Muscle of arm (tissue), 12 donors: ENCODE results near the gene FOSB. TPM values are rescaled to one million over a fixed set of nuclear protein-coding genes. Genes with fewer than 3 reads are reported as not detected.
A peak's percentile ranks its signal among the peaks of the same experiment; 100 is the strongest.
"Not testable (repeated sequence)": the region's sequence is repeated elsewhere in the genome, so short reads cannot be mapped to it uniquely, and the experiment has no call there.

Experiments used
- DNase-seq: peaks from one replicate; pipeline ENCODE4 v3.0.0-alpha.2; 2013
- polyA plus RNA-seq, 12 donors: library from polyadenylated mRNA; unstranded; fragments of 120-200 nt; gene quantifications; one replicate each; pipeline ENCODE4 v1.2.1, GENCODE V29; 2013; ENCODE audit not compliant: insufficient read length in 12 of 12

FOSB gene
- polyA plus RNA-seq, 12 donors = 21.4 to 403 (median 87.6) TPM

- no peak for DNase-seq
These were observed 33.9 kb downstream of the FOSB start for GRCh38 chr19:45501730-45502014.

- no peak for DNase-seq
These were observed 34.3 kb downstream of the FOSB start for GRCh38 chr19:45502111-45502510.

GRCh38 chr19:45503909-45504308 lies 36.1 kb downstream of the FOSB start:
- DNase-seq = no peak

DNA sequence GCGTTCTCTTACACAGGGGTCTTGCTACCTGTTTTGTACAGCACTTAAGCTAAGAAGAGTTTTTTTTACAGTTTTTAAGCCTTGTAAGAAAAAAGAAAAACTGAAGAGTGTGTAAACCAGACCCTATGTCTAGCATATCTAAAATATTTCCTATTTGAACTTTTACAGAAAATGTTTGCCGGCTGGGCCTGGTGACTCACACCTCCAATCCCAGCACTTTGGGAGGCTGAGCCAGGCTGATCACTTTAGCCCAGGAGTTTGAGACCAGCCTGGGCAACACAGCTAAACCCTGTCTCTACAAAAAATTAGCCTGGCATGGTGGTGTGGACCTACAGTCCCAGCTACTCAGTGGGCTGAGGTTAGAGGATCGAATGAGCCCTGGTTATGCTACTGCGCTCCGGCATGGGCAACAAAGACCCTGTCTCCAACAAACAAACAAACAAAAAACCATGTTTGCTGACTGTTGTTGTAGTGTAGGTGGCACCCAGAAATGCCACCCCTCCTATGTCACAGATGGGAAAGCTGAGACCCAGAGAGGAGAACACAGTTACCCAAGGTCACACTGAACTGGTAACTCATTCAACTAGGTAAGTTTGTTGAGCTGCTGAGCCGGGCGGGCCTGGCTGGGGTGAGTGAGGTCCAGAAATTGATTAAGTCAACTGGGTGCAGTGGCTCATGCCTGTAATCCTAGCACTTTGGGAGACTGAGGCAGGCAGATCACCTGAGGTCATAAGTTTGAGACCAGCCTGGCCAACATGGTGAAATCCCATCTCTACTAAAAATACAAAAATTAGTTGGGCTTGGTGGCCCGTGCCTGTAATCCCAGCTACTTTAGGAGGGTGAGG lies 37.6 kb downstream of the FOSB start:
- DNase-seq = no peak

DNA sequence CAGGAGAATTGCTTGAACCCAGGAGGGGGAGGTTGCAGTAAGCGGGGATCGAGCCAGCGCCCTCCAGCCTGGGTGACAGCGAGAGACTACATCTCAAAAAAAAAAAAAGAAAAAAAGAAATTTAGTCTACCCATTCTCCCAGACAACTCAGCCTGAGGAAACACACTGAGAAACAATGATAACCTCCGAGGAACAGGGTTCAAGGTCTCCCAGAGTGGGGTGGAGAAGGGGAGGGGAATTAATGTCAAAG lies 38.1 kb downstream of the FOSB start:
- DNase-seq = no peak

GRCh38 chr19:45506246-45506988 lies 38.6 kb downstream of the FOSB start:
- peak; percentile 89 for DNase-seq

DNA sequence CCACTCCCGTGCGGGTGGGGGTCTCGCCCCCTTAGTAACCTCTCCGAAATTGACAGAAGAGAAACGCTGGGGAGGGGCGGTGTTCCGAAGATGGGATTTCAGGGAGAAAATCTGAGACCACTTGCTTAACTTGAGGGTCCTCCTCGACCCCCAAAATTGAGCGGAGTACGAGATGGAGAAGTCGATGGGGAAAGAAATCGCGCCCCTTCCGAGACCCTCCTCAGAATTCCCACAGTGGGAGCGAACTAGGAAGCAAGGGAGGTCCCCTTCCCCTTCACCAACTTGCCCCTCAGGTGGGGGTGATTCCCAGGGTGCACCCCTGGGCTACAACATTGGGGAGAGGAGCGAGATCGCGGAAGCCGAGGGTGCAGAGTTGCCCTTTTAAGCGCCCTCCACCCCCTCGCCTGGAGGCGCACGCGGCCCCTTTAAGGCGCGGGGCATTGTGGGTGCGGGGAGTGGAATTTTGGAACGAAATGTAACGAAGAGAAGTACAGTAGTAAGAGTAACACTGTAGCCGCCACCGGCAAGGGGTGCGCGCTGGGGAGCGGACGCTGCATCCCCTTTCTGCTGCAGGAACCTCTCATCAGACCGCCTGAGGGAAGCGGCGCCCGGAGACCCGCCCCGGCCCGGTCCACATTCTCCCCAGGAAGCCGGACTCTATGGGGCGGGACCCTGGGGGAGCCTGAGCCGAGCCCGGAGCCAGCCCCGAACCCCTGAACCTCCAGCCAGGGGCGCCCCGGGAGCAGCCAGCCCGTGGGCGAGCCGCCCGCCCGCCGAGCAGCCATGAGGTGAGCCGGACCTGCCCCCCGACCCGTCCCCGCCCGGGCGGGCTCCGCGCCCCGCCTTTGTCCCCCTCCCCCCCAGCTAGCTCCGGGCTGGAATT lies 39.4 kb downstream of the FOSB start, which contains the start of gene VASP:
Gene VASP (plus strand): TSS at position 491 of the 883 bp plus-strand sequence. CDS start 293 bp downstream, at position 784.
- DNase-seq = peak; percentile 82

DNA sequence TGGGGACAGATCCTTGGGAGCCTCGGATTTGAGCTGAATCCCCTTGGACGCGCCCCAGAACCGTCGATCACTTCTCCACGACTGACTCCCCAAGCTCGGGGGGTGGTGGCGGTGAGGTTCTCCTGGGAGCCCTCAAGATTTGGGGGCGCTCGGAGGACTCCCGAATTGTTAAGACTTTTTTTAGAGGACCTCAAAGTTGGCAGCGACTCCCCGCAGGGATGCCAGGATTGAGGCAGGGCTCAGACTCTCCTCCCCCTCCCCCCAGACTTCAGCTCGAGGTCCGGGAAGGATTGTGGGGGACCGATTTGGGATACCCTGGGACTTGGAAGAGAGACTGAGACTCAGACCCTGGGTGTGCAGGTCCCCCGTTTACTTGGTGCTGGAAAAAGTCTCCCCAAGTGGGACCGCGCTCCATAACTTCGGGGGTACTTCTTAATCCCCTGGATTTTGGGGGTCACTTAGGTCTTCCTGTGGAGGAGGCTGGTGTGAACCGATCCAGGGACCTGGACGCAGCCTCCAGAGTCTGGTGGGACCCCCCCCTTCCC lies 40.1 kb downstream of the FOSB start:
- peak; percentile 31 for DNase-seq

- no peak for DNase-seq
These were observed 40.6 kb downstream of the FOSB start for GRCh38 chr19:45508417-45508860.

GRCh38 chr19:45508861-45509691 lies 41.3 kb downstream of the FOSB start:
- peak; percentile 40 for DNase-seq

DNA sequence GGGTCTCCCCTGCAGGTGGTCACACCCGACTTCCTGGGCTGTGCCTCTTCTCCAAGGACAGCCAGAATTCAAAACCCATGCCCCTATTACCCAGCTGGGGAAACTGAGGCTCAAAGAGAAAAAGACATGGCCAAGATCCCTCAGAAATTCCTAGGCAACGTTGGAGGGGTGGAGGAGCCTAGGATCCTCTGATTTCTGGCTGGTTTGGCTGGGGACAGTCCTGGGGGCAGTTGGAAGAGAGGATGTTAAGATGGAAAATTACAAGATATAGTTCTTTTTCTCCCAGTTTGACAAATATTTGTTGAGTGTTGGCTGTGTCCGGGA lies 41.9 kb downstream of the FOSB start:
- no peak for DNase-seq

DNA sequence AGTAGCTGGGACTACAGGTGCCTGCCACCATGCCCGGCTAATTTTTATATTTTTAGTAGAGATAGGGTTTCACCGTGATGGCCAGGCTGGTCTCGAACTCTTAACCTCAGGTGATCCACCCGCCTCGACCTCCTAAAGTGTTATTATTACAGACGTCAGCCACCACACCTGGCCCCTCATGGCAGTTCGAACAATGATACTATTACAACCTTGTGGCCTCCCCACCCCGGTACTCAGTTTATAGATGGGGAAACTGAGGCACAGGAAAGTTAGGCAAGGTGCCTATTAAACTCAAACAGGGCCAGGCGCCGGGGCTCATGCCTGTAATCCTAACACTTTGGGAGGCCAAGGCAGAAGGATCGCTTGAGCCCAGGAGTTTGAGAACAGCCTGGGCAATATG lies 42.6 kb downstream of the FOSB start:
- not testable (repeated sequence) for DNase-seq

DNA sequence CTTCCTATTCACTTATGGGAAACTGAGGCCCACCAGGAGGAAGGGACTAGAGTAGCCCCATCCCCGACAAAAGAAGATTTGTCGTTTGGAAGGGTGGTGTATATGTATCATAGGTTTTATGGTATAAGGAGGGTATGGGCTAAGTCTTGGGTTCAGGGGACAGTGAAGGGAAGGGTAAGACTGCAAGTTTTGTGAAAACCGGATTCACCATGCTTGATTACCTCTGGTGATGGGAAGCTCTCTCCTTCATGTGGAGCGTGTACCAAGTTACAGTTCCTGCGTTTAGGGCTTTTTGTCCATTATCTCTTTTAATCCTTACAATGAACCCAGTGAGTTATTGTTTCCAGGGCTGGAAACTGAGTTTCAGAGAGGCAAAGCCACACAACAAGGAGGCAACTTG lies 43.3 kb downstream of the FOSB start:
- no peak for DNase-seq

GRCh38 chr19:45512881-45513483 lies 45.2 kb downstream of the FOSB start:
- DNase-seq = no peak

DNA sequence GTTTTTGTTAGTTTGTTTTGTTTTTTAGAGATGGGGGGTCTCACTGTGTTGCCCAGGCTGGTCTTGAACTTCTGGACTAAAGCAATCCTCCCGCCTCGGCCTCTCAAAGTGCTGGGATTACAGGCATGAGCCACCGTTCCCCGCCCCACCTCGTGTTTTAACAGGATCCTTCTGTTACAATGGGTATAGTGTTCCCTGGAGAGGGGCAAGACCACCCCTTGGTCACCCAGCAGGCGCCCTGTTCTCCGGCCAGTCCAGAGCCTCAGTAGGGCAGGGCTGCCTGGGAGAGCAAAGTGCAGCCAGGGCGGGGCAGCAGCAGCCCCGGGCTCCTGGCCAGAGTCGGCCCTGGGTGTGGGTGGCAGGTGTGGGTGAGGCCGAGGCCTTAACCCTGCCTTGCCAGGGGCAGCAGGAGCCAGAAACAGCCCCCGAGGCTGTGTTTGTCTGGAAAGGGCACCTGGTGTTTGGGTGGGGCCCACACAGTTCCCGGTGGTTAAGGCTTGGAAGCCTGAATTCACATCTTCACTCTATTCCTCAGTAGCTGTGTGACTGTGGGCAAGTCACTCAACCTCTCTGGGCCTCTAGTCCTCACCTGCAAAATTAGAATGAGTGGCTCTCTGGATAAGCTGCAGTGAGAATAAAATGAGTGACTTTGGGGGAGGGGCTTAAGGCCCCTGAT lies 46.7 kb downstream of the FOSB start:
- DNase-seq = no peak

GRCh38 chr19:45515081-45515624 lies 47.4 kb downstream of the FOSB start:
- no peak for DNase-seq

DNA sequence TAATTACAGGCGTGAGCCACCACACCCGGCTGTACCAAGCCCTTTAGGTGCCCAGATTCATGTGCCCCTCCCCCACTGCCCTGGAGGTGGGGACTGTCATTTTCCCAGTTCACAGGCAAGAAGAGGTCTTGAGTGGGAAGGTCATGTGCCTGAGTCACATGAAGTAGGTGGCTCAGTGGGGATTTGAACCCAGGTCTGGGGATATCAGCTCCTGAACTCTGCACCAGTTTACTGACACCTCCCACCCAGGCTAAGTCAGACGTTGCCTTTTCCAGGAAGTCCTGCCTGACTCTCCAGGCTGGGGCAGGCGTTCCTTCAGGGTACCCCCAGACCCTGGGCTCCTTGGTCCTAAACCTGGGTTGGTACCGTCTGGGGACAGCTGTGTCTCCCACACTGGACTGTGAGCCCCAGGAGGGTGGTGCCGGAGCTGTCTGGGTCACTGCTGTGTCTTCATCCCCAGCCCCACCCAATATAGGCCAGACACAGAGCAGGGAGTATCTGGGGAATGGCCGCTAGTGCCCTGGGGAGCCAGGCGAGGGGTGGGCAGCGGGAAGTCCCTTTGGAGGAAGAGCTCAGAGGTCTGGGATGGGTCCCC lies 48.1 kb downstream of the FOSB start:
- DNase-seq = no peak

DNA sequence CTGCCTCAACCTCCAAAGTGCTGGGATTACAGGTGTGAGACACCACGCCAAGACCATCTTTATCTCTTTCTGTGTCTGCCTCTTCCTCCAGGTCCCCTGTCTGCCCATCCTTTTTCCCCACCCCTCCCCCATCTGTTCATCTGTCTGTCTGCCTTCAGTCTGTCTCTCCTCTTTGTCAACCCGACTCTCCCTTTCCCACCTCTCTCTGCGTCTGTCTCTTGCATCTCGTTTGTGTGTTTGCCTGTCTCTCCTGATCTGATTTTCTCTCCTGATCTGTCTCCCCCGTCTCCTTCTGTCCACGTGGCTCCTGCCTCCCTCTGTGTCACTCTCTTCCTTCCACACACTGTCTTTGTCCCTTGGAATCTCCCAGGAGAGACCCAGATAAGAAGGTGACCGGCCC lies 49.4 kb downstream of the FOSB start:
- no peak for DNase-seq

DNA sequence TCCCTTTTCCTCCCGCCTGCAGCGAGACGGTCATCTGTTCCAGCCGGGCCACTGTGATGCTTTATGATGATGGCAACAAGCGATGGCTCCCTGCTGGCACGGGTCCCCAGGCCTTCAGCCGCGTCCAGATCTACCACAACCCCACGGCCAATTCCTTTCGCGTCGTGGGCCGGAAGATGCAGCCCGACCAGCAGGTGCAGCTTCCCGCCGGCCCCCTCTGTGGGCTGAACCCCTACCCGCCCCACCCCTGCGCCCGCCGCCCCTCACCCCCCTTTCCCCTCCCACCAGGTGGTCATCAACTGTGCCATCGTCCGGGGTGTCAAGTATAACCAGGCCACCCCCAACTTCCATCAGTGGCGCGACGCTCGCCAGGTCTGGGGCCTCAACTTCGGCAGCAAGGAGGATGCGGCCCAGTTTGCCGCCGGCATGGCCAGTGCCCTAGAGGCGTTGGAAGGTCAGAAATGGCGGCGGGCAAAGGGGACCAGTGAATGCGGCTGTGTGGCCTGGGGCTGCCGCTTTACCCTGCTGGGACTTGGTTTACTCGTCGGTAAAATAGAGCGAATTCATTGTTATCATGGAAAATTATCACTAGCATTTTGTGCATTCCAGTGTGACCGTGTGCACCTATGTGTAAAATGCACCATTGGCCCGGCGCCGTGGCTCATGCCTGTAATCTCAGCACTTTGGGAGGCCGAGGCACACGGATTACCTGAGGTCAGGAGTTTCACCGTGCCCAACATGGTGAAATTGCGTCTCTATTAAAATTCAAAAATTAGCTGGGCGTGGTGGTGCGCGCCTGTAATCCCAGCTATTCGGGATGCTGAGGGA lies 50.1 kb downstream of the FOSB start:
- no peak for DNase-seq
